HG03378 (cell line): ENCODE data around the gene SOX21.
"Not testable (repeated sequence)": the region's sequence is repeated elsewhere in the genome, so short reads cannot be mapped to it uniquely, and the experiment has no call there.

ENCODE experiments used
- ATAC-seq: cut with Tn5 transposase; IDR thresholded peaks from one replicate; pipeline ENCODE4 v1.9.1; 2021; ENCODE audit warnings: mild to moderate bottlenecking, moderate library complexity; ENCODE audit not compliant: unreplicated experiment

SOX21 gene

GRCh38 chr13:94712287-94712811 lies at the start of gene SOX21:
TSS of gene SOX21 (minus strand) at chr13:94712545. CDS start at chr13:94712049, 496 bp downstream.
- ATAC-seq = no peak

GRCh38 chr13:94761407-94761806 lies 49.1 kb upstream of the SOX21 start:
- ATAC-seq = no peak

- ATAC-seq = no peak
Observed at GRCh38 chr13:94759120-94759728, 46.9 kb upstream of the SOX21 start.

- no peak for ATAC-seq
Observed at GRCh38 chr13:94758436-94758960, 46.2 kb upstream of the SOX21 start.

- ATAC-seq = no peak
Observed at GRCh38 chr13:94753327-94753726, 41.0 kb upstream of the SOX21 start.

- ATAC-seq = no peak
Observed at GRCh38 chr13:94749162-94749561, 36.8 kb upstream of the SOX21 start.

GRCh38 chr13:94739235-94739634 lies 26.9 kb upstream of the SOX21 start:
- ATAC-seq = no peak

- no peak for ATAC-seq
Observed at GRCh38 chr13:94731028-94731427, 18.7 kb upstream of the SOX21 start.

GRCh38 chr13:94729941-94730340 lies 17.6 kb upstream of the SOX21 start:
- ATAC-seq = not testable (repeated sequence)

- ATAC-seq = no peak
Observed at GRCh38 chr13:94726425-94726824, 14.1 kb upstream of the SOX21 start.

- no peak for ATAC-seq
Observed at GRCh38 chr13:94722609-94723345, 10.4 kb upstream of the SOX21 start.

- ATAC-seq = not testable (repeated sequence)
Observed at GRCh38 chr13:94718697-94719096, 6.4 kb upstream of the SOX21 start.

- no peak for ATAC-seq
Observed at GRCh38 chr13:94717916-94718315, 5.6 kb upstream of the SOX21 start.

- ATAC-seq = no peak
Observed at GRCh38 chr13:94716016-94716415, 3.7 kb upstream of the SOX21 start.

GRCh38 chr13:94713561-94714182 lies 1.3 kb upstream of the SOX21 start:
- no peak for ATAC-seq

GRCh38 chr13:94712812-94713560 lies 641 bp upstream of the SOX21 start:
- no peak for ATAC-seq

GRCh38 chr13:94711561-94712286 lies 621 bp downstream of the SOX21 start:
- ATAC-seq = no peak

GRCh38 chr13:94710881-94711560 lies 1.3 kb downstream of the SOX21 start:
- no peak for ATAC-seq

GRCh38 chr13:94710065-94710781 lies 2.1 kb downstream of the SOX21 start:
- ATAC-seq = no peak
